Liver (tissue), 9 donors: ENCODE results near the gene VAX1. TPM values are rescaled to one million over a fixed set of nuclear protein-coding genes. Genes with fewer than 3 reads are reported as not detected.

Experiments used
- DNase-seq: peaks from one replicate; pipeline ENCODE4 v3.0.0-alpha.2; 2017; ENCODE audit warnings: low spot score
- H3K27ac ChIP-seq, 2 donors: one replicate each; pipeline ENCODE4 v1.7.0; 2013; ENCODE audit warnings: inconsistent platforms in 2 of 2, low read length in 2 of 2, control low read depth in 1 of 2, low read depth in 1 of 2, mild to moderate bottlenecking in 1 of 2
- H3K27me3 ChIP-seq, 4 donors: one replicate each; pipeline versions ENCODE4 v1.6.1 to v1.7.0; 2013; ENCODE audit warnings: low read length in 3 of 4, inconsistent platforms in 1 of 4, mild to moderate bottlenecking in 1 of 4, moderate library complexity in 1 of 4; ENCODE audit not compliant: control insufficient read depth in 4 of 4, insufficient read depth in 4 of 4
- H3K36me3 ChIP-seq, 4 donors: one replicate each; pipeline versions ENCODE4 v1.6.1 to v1.7.0; 2013; ENCODE audit warnings: low read length in 3 of 4, mild to moderate bottlenecking in 3 of 4, low read depth in 1 of 4, moderate library complexity in 1 of 4; ENCODE audit not compliant: control insufficient read depth in 4 of 4, insufficient read depth in 3 of 4
- H3K4me1 ChIP-seq, 4 donors: one replicate each; pipeline versions ENCODE4 v1.6.1 to v1.7.0; 2013; ENCODE audit warnings: low read length in 3 of 4, mild to moderate bottlenecking in 3 of 4, moderate library complexity in 1 of 4; ENCODE audit not compliant: control insufficient read depth in 4 of 4, insufficient read depth in 4 of 4
- H3K4me3 ChIP-seq, 3 donors: one replicate each; pipeline versions ENCODE4 v1.6.1 to v1.7.0; 2013; ENCODE audit warnings: low read length in 3 of 3, control low read depth in 1 of 3, low read depth in 1 of 3, mild to moderate bottlenecking in 1 of 3
- H3K9ac ChIP-seq, 2 donors: one replicate each; pipeline ENCODE4 v1.7.0; 2013; ENCODE audit warnings: low read length in 2 of 2, mild to moderate bottlenecking in 2 of 2, moderate library complexity in 2 of 2, control low read depth in 1 of 2, low read depth in 1 of 2
- H3K9me3 ChIP-seq, 4 donors: one replicate each; pipeline versions ENCODE4 v1.6.1 to v1.7.0; 2013; ENCODE audit warnings: low read length in 3 of 4; ENCODE audit not compliant: control insufficient read depth in 4 of 4
- CTCF ChIP-seq: fragments of 150-350 bp; IDR thresholded peaks from 2 replicates; pipeline ENCODE4 v1.5.1; 2017; ENCODE audit warnings: improper control_type of control experiment, low read depth, low read length; ENCODE audit not compliant: missing input control
- FOXA1 ChIP-seq: IDR thresholded peaks from 2 replicates; pipeline ENCODE4 v1.6.1; 2016; ENCODE audit warnings: antibody characterized with exemption
- FOXA2 ChIP-seq: IDR thresholded peaks from 2 replicates; pipeline ENCODE4 v1.6.1; 2016; ENCODE audit warnings: antibody characterized with exemption
- GABPA ChIP-seq, 2 donors: IDR thresholded peaks in 1 of 2; conservative IDR thresholded peaks in 1 of 2; 2 replicates each; pipeline ENCODE4 v1.6.1; 2016; ENCODE audit warnings: antibody characterized with exemption in 2 of 2, mild to moderate bottlenecking in 1 of 2, moderate library complexity in 1 of 2
- HNF4A ChIP-seq, 2 donors: conservative IDR thresholded peaks; 2 replicates each; pipeline ENCODE4 v1.6.1; 2016; ENCODE audit warnings: antibody characterized with exemption in 2 of 2, mild to moderate bottlenecking in 2 of 2
- HNF4G ChIP-seq: IDR thresholded peaks from 2 replicates; pipeline ENCODE4 v1.6.1; 2016; ENCODE audit warnings: antibody characterized with exemption
- MAX ChIP-seq: IDR thresholded peaks from 2 replicates; pipeline ENCODE4 v1.6.1; 2016; ENCODE audit warnings: antibody characterized with exemption
- NR2F2 ChIP-seq: IDR thresholded peaks from 2 replicates; pipeline ENCODE4 v1.6.1; 2016; ENCODE audit warnings: antibody characterized with exemption
- RAD21 ChIP-seq, 2 donors: IDR thresholded peaks; 2 replicates each; pipeline ENCODE4 v1.6.1; 2016; ENCODE audit warnings: antibody characterized with exemption in 2 of 2, mild to moderate bottlenecking in 2 of 2
- SP1 ChIP-seq: IDR thresholded peaks from 2 replicates; pipeline ENCODE4 v1.6.1; 2018; ENCODE audit warnings: antibody characterized with exemption, mild to moderate bottlenecking
- TAF1 ChIP-seq: conservative IDR thresholded peaks from 2 replicates; pipeline ENCODE4 v1.6.1; 2016; ENCODE audit warnings: antibody characterized with exemption, mild to moderate bottlenecking
- WGBS: extraction: QIAGEN DNeasy Blood & Tissue Kit; methylation state at CpG from one replicate; pipeline ENCODE4 v1.1.7; 2013; 5-methylcytosine and 5-hydroxymethylcytosine counted together
- polyA plus RNA-seq, 2 donors: library from polyadenylated mRNA; stranded (reverse) in 1 of 2; unstranded in 1 of 2; fragments of 200-250 nt in 1 of 2; fragments of >200 nt in 1 of 2; fragmentation: Nextera tagmentation in 1 of 2; extraction: Ambion mirVana in 1 of 2; gene quantifications; one replicate each; pipeline versions ENCODE4 v1.2.1 to v1.2.3, GENCODE V29; 2013 to 2015
- total RNA-seq, 2 donors: library from RNA; depleted of rRNA; stranded (reverse); fragments of >200 nt; gene quantifications; one replicate each; pipeline ENCODE4 v1.2.3, GENCODE V29; 2014
- TF ChIP-seq, protein P1 (sequence below): IDR thresholded peaks from 2 replicates; pipeline ENCODE4 v1.6.1; 2016; ENCODE audit warnings: antibody characterized with exemption
- donor health status: healthy.
- donor health status: healthy.
- donor health status: healthy.
- donor health status: healthy.
- donor health status: healthy.

Gene VAX1
- total and polyA plus RNA-seq, 4 donors = not detected

- Histone ChIP-seq H3K27me3 (peaks cover 0 to 4% (median 2%) of the 10 kb centered on the region in 4 donors), H3K36me3 (no peaks in the 10 kb centered on the region), H3K9ac (no peak overlapping the region), H3K4me1 (no peaks in the 10 kb centered on the region), H3K27ac (no peak overlapping the region), H3K9me3 (no peaks in the 10 kb centered on the region), H3K4me3 (no peak overlapping the region)
- WGBS = 86% methylated on average over 9 of the region's 9 CpGs
- DNase-seq = no peak
- TF ChIP-seq NR2F2 (no peak), HNF4A (conservative IDR thresholded peaks at IDR 0.05) (no peak), HNF4G (no peak), FOXA2 (no peak), RAD21 (IDR thresholded peaks at IDR 0.05) (no peak), SP1 (no peak)
- TF ChIP-seq, protein P1, sequence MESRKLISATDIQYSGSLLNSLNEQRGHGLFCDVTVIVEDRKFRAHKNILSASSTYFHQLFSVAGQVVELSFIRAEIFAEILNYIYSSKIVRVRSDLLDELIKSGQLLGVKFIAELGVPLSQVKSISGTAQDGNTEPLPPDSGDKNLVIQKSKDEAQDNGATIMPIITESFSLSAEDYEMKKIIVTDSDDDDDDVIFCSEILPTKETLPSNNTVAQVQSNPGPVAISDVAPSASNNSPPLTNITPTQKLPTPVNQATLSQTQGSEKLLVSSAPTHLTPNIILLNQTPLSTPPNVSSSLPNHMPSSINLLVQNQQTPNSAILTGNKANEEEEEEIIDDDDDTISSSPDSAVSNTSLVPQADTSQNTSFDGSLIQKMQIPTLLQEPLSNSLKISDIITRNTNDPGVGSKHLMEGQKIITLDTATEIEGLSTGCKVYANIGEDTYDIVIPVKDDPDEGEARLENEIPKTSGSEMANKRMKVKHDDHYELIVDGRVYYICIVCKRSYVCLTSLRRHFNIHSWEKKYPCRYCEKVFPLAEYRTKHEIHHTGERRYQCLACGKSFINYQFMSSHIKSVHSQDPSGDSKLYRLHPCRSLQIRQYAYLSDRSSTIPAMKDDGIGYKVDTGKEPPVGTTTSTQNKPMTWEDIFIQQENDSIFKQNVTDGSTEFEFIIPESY = no peak
Observed at GRCh38 chr10:117094856-117095255, 43.2 kb downstream of the VAX1 start.

DNA sequence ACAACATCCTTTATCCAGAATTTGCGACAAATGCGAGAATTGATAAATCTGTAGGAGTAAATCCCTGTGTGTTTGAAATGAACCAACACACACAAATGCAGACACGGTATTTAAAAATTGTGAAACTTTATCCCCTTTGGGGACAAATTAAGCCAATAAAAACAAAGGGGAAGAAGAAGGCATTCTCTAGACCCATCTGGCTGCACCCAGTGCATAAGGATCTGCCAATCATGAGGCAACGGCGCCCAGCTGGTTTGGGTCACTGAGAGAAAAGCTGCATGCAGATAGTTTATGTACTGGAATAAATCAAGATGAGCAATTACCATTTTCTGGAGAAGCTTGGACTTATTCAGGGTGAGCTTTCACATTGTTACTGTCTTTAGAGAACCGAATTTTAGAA lies 45.7 kb downstream of the VAX1 start:
- DNase-seq = no peak
- Histone ChIP-seq H3K36me3 (no peaks in the 10 kb centered on the region), H3K27me3 (peaks cover 0 to 7% (median 2%) of the 10 kb centered on the region in 4 donors), H3K9ac (no peak overlapping the region), H3K9me3 (no peaks in the 10 kb centered on the region), H3K4me1 (no peaks in the 10 kb centered on the region), H3K4me3 (no peak overlapping the region), H3K27ac (no peak overlapping the region)
- 88% methylated on average over 6 of the region's 6 CpGs for WGBS
- TF ChIP-seq MAX (no peak), HNF4G (no peak), SP1 (no peak), TAF1 (no peak), FOXA1 (no peak), NR2F2 (no peak), GABPA (IDR thresholded peaks at IDR 0.05 in 1 of 2, conservative IDR thresholded peaks at IDR 0.05 in 1 of 2) (no peak), CTCF (no peak)

- DNase-seq = no peak
- TF ChIP-seq RAD21 (IDR thresholded peaks at IDR 0.05) = no peak
- Histone ChIP-seq H3K9ac (no peak overlapping the region), H3K4me3 (no peak overlapping the region), H3K27me3 (peaks cover 0 to 7% (median 2%) of the 10 kb centered on the region in 4 donors), H3K36me3 (no peaks in the 10 kb centered on the region), H3K27ac (no peak overlapping the region), H3K9me3 (no peaks in the 10 kb centered on the region), H3K4me1 (no peaks in the 10 kb centered on the region)
- WGBS = 97% methylated on average over 4 of the region's 4 CpGs
Observed at GRCh38 chr10:117090834-117091233, 47.2 kb downstream of the VAX1 start.
